Mucosa of stomach (tissue), 1 donor: Measurements from ENCODE around the gene HSBP1L1.

Experiments used
- H3K27me3 ChIP-seq: one replicate; pipeline ENCODE4 v1.7.0; 2013; ENCODE audit warnings: mild to moderate bottlenecking, low read length; ENCODE audit not compliant: control insufficient read depth, insufficient read depth
- H3K36me3 ChIP-seq: one replicate; pipeline ENCODE4 v1.7.0; 2013; ENCODE audit warnings: low read length; ENCODE audit not compliant: control insufficient read depth, insufficient read depth
- H3K4me1 ChIP-seq: one replicate; pipeline ENCODE4 v1.7.0; 2013; ENCODE audit warnings: mild to moderate bottlenecking, low read length; ENCODE audit not compliant: control insufficient read depth, insufficient read depth
- H3K4me3 ChIP-seq: one replicate; pipeline ENCODE4 v1.7.0; 2013; ENCODE audit warnings: low read length
- H3K9ac ChIP-seq: one replicate; pipeline ENCODE4 v1.7.0; 2013; ENCODE audit warnings: mild to moderate bottlenecking, low read length, moderate library complexity
- H3K9me3 ChIP-seq: one replicate; pipeline ENCODE4 v1.7.0; 2013; ENCODE audit warnings: mild to moderate bottlenecking, low read length, moderate library complexity; ENCODE audit not compliant: control insufficient read depth
- donor health status: Pancreatic carcinoma.

Gene HSBP1L1

GRCh38 chr18:79973517-79973916, 9.1 kb downstream of the HSBP1L1 start:
- Histone ChIP-seq H3K4me1 (peaks cover 7% of the 10 kb centered on the region), H3K36me3 (no peaks in the 10 kb centered on the region), H3K9me3 (no peaks in the 10 kb centered on the region), H3K27me3 (no peaks in the 10 kb centered on the region), H3K9ac (no peak overlapping the region), H3K4me3 (no peak overlapping the region)

- Histone ChIP-seq H3K27me3 (no peaks in the 10 kb centered on the region), H3K36me3 (no peaks in the 10 kb centered on the region), H3K9me3 (no peaks in the 10 kb centered on the region), H3K4me3 (no peak overlapping the region), H3K9ac (no peak overlapping the region), H3K4me1 (peaks cover 7% of the 10 kb centered on the region)
Observed at GRCh38 chr18:79974025-79974654, 9.7 kb downstream of the HSBP1L1 start.

GRCh38 chr18:79975043-79975442, 10.6 kb downstream of the HSBP1L1 start:
- Histone ChIP-seq H3K27me3 (no peaks in the 10 kb centered on the region), H3K9me3 (no peaks in the 10 kb centered on the region), H3K9ac (no peak overlapping the region), H3K4me3 (no peak overlapping the region), H3K36me3 (no peaks in the 10 kb centered on the region), H3K4me1 (peaks cover 7% of the 10 kb centered on the region)

- no peaks in the 10 kb centered on the region for H3K36me3 ChIP-seq
- H3K4me3 ChIP-seq: no peak overlapping the region
- H3K4me1 ChIP-seq: peaks cover 7% of the 10 kb centered on the region
- H3K9me3 ChIP-seq: no peaks in the 10 kb centered on the region
- H3K9ac ChIP-seq: no peak overlapping the region
- no peaks in the 10 kb centered on the region for H3K27me3 ChIP-seq
Observed at GRCh38 chr18:79975985-79976680, 11.7 kb downstream of the HSBP1L1 start.

GRCh38 chr18:79979843-79980242, 15.4 kb downstream of the HSBP1L1 start:
- H3K9ac ChIP-seq: no peak overlapping the region
- no peaks in the 10 kb centered on the region for H3K36me3 ChIP-seq
- H3K4me1 ChIP-seq: peaks cover 13% of the 10 kb centered on the region
- H3K27me3 ChIP-seq: no peaks in the 10 kb centered on the region
- H3K9me3 ChIP-seq: no peaks in the 10 kb centered on the region
- H3K4me3 ChIP-seq: no peak overlapping the region

GRCh38 chr18:79980585-79980984, 16.1 kb downstream of the HSBP1L1 start:
- no peaks in the 10 kb centered on the region for H3K9me3 ChIP-seq
- peaks cover 13% of the 10 kb centered on the region for H3K4me1 ChIP-seq
- H3K27me3 ChIP-seq: no peaks in the 10 kb centered on the region
- no peaks in the 10 kb centered on the region for H3K36me3 ChIP-seq
- no peak overlapping the region for H3K4me3 ChIP-seq
- no peak overlapping the region for H3K9ac ChIP-seq

- no peak overlapping the region for H3K4me3 ChIP-seq
- H3K9ac ChIP-seq: no peak overlapping the region
- no peaks in the 10 kb centered on the region for H3K9me3 ChIP-seq
- H3K36me3 ChIP-seq: no peaks in the 10 kb centered on the region
- peaks cover 14% of the 10 kb centered on the region for H3K4me1 ChIP-seq
- H3K27me3 ChIP-seq: no peaks in the 10 kb centered on the region
Observed at GRCh38 chr18:79982736-79983135, 18.3 kb downstream of the HSBP1L1 start.

GRCh38 chr18:79983253-79983652, 18.8 kb downstream of the HSBP1L1 start:
- Histone ChIP-seq H3K27me3 (no peaks in the 10 kb centered on the region), H3K4me3 (no peak overlapping the region), H3K9me3 (no peaks in the 10 kb centered on the region), H3K9ac (no peak overlapping the region), H3K4me1 (peaks cover 14% of the 10 kb centered on the region), H3K36me3 (no peaks in the 10 kb centered on the region)

GRCh38 chr18:79983793-79984192, 19.4 kb downstream of the HSBP1L1 start:
- H3K27me3 ChIP-seq: no peaks in the 10 kb centered on the region
- no peaks in the 10 kb centered on the region for H3K9me3 ChIP-seq
- no peak overlapping the region for H3K9ac ChIP-seq
- H3K4me1 ChIP-seq: peaks cover 14% of the 10 kb centered on the region
- H3K36me3 ChIP-seq: no peaks in the 10 kb centered on the region
- no peak overlapping the region for H3K4me3 ChIP-seq

GRCh38 chr18:79985172-79985571, 20.7 kb downstream of the HSBP1L1 start:
- no peaks in the 10 kb centered on the region for H3K27me3 ChIP-seq
- H3K4me3 ChIP-seq: no peak overlapping the region
- H3K9ac ChIP-seq: no peak overlapping the region
- H3K36me3 ChIP-seq: no peaks in the 10 kb centered on the region
- H3K9me3 ChIP-seq: no peaks in the 10 kb centered on the region
- H3K4me1 ChIP-seq: peaks cover 14% of the 10 kb centered on the region

- no peaks in the 10 kb centered on the region for H3K27me3 ChIP-seq
- no peak overlapping the region for H3K4me3 ChIP-seq
- peaks cover 14% of the 10 kb centered on the region for H3K4me1 ChIP-seq
- no peaks in the 10 kb centered on the region for H3K9me3 ChIP-seq
- peak overlapping the region; percentile 93 for H3K9ac ChIP-seq
- H3K36me3 ChIP-seq: no peaks in the 10 kb centered on the region
Observed at GRCh38 chr18:79986726-79987125, 22.3 kb downstream of the HSBP1L1 start.

- peak overlapping the region; percentile 77 for H3K4me3 ChIP-seq
- peaks cover 10% of the 10 kb centered on the region for H3K4me1 ChIP-seq
- H3K9ac ChIP-seq: peak overlapping the region; percentile 93
- H3K27me3 ChIP-seq: no peaks in the 10 kb centered on the region
- no peaks in the 10 kb centered on the region for H3K36me3 ChIP-seq
- H3K9me3 ChIP-seq: no peaks in the 10 kb centered on the region
Observed at GRCh38 chr18:79987566-79987965, 23.1 kb downstream of the HSBP1L1 start.
